H1 (cell line): ENCODE results near the gene HACD2. TPM values are rescaled to one million over a fixed set of nuclear protein-coding genes. Genes with fewer than 3 reads are reported as not detected.

ENCODE experiments used
- CTCF ChIA-PET: fragments of 300-600 bp; sonication (Branson Sonifier 250); formaldehyde crosslinking; loops from one replicate; lab custom pipeline; 2021; ENCODE audit not compliant: partially characterized antibody; lab: Charles Lee
- POLR2A ChIA-PET: fragments of 300-600 bp; sonication (Branson Sonifier 250); formaldehyde crosslinking; loops from one replicate; lab custom pipeline; 2021; ENCODE audit warnings: inconsistent platforms; ENCODE audit not compliant: partially characterized antibody; lab: Charles Lee
- DNase-seq, 2 experiments: peaks; one replicate each; pipeline versions ENCODE4 v3.0.0 to v3.0.0-alpha.2; 2010 to 2022; ENCODE audit warnings: low spot score in 2 of 2, low read depth in 1 of 2, mixed read lengths in 1 of 2
- FAIRE-seq: peaks from 2 replicates; lab custom pipeline; 2011; peaks lifted over from hg19 to GRCh38; lab: Jason Lieb, UNC
- H2AFZ ChIP-seq: 2 replicates; pipeline ENCODE4 v1.8.1; 2012; ENCODE audit warnings: low read length, inconsistent platforms
- H2AK5ac ChIP-seq: 2 replicates; pipeline ENCODE4 v1.6.1; 2013; ENCODE audit warnings: low read depth, low read length
- H2BK120ac ChIP-seq: replicated peaks from 2 replicates; pipeline ENCODE3; 2013; ENCODE audit warnings: low read depth, low read length, inconsistent platforms
- H2BK12ac ChIP-seq: 2 replicates; pipeline ENCODE4 v1.6.1; 2013; ENCODE audit warnings: low read depth, low read length
- H2BK15ac ChIP-seq: 2 replicates; pipeline ENCODE4 v1.6.1; 2013; ENCODE audit warnings: low read length
- H2BK20ac ChIP-seq: 2 replicates; pipeline ENCODE4 v1.6.1; 2013; ENCODE audit warnings: low read length
- H2BK5ac ChIP-seq: 2 replicates; pipeline ENCODE4 v1.6.1; 2013; ENCODE audit warnings: low read depth, low read length
- H3K14ac ChIP-seq: 2 replicates; pipeline ENCODE4 v1.6.1; 2013; ENCODE audit warnings: inconsistent platforms; ENCODE audit not compliant: insufficient read length
- H3K18ac ChIP-seq: 2 replicates; pipeline ENCODE4 v1.6.1; 2013; ENCODE audit warnings: low read length; ENCODE audit errors: extremely low read depth
- H3K23ac ChIP-seq: 2 replicates; pipeline ENCODE4 v1.6.1; 2013; ENCODE audit warnings: inconsistent platforms; ENCODE audit not compliant: insufficient read length
- H3K23me2 ChIP-seq: 2 replicates; pipeline ENCODE4 v1.6.1; 2013; ENCODE audit warnings: low read depth, low read length
- H3K27ac ChIP-seq: 2 replicates; pipeline ENCODE4 v1.6.1; 2011; ENCODE audit warnings: low read depth, low read length, inconsistent platforms
- H3K27me3 ChIP-seq, 4 experiments: replicated peaks in 1 of 4; 1 replicate in 1 of 4; 2 replicates in 3 of 4; pipeline versions ENCODE4 v1.6.1 to v1.8.1; 2011 to 2013; ENCODE audit warnings: low read length in 3 of 4, mild to moderate bottlenecking in 3 of 4, inconsistent platforms in 2 of 4, mixed read lengths in 2 of 4, moderate library complexity in 1 of 4; ENCODE audit not compliant: control insufficient read depth in 3 of 4, insufficient read depth in 3 of 4; ENCODE audit errors: extremely low read depth in 1 of 4
- H3K36me3 ChIP-seq, 4 experiments: 2 replicates each; pipeline versions ENCODE4 v1.6.1 to v1.8.1; 2011 to 2013; ENCODE audit warnings: mild to moderate bottlenecking in 4 of 4, low read length in 3 of 4, moderate library complexity in 2 of 4, control low read depth in 1 of 4, inconsistent platforms in 1 of 4; ENCODE audit not compliant: insufficient read depth in 4 of 4, control insufficient read depth in 2 of 4
- H3K4ac ChIP-seq: replicated peaks from 2 replicates; pipeline ENCODE3; 2013; ENCODE audit warnings: low read length, low read depth, mixed read lengths, inconsistent platforms; ENCODE audit not compliant: insufficient read length
- H3K4me1 ChIP-seq, 4 experiments: replicated peaks in 1 of 4; 1 replicate in 1 of 4; 2 replicates in 3 of 4; pipeline versions ENCODE4 v1.6.1 to v1.8.1; 2011 to 2013; ENCODE audit warnings: low read length in 3 of 4, inconsistent platforms in 2 of 4, mixed read lengths in 1 of 4; ENCODE audit not compliant: insufficient read depth in 4 of 4, control insufficient read depth in 3 of 4
- H3K4me2 ChIP-seq, 2 experiments: 2 replicates each; pipeline versions ENCODE4 v1.6.1 to v1.8.1; 2011 to 2013; ENCODE audit warnings: low read depth in 2 of 2, low read length in 2 of 2, control low read depth in 1 of 2, inconsistent platforms in 1 of 2, mild to moderate bottlenecking in 1 of 2; ENCODE audit not compliant: insufficient read depth in 1 of 2
- H3K4me3 ChIP-seq, 4 experiments: fragments of 200-600, 300-600 bp in 1 of 4; sonication (generic), shearing (Covaris generic), sonication (Bioruptor Twin) in 1 of 4; 2 replicates each; pipeline versions ENCODE4 v1.5.1 to v1.8.1; 2011 to 2016; ENCODE audit warnings: low read length in 4 of 4, low read depth in 3 of 4, control low read depth in 2 of 4, inconsistent platforms in 2 of 4, mild to moderate bottlenecking in 2 of 4, mixed read lengths in 1 of 4, moderate library complexity in 1 of 4; ENCODE audit not compliant: insufficient read depth in 2 of 4; ENCODE audit errors: extremely low read depth in 1 of 4
- H3K56ac ChIP-seq: replicated peaks from 2 replicates; pipeline ENCODE3; 2013; ENCODE audit warnings: low read depth, mild to moderate bottlenecking, mixed read lengths, low read length, inconsistent platforms; ENCODE audit not compliant: insufficient read length
- H3K79me1 ChIP-seq: 2 replicates; pipeline ENCODE4 v1.6.1; 2013; ENCODE audit warnings: low read depth, low read length, control low read depth
- H3K79me2 ChIP-seq, 2 experiments: 2 replicates each; pipeline versions ENCODE4 v1.6.1 to v1.8.1; 2012 to 2013; ENCODE audit warnings: low read length in 2 of 2, mild to moderate bottlenecking in 2 of 2, inconsistent platforms in 1 of 2; ENCODE audit not compliant: insufficient read depth in 2 of 2, control insufficient read depth in 1 of 2
- H3K9ac ChIP-seq, 4 experiments: replicated peaks in 1 of 4; 1 replicate in 1 of 4; 2 replicates in 3 of 4; pipeline versions ENCODE4 v1.6.1 to v1.8.1; 2011 to 2013; ENCODE audit warnings: low read depth in 3 of 4, low read length in 3 of 4, control low read depth in 2 of 4, mild to moderate bottlenecking in 2 of 4, moderate library complexity in 2 of 4, inconsistent platforms in 1 of 4; ENCODE audit errors: extremely low read depth in 1 of 4
- H3K9me3 ChIP-seq, 2 experiments: 2 replicates each; pipeline versions ENCODE4 v1.6.1 to v1.8.1; 2012 to 2013; ENCODE audit warnings: mild to moderate bottlenecking in 2 of 2, moderate library complexity in 2 of 2, control low read depth in 1 of 2, inconsistent platforms in 1 of 2, low read depth in 1 of 2, low read length in 1 of 2, mixed read lengths in 1 of 2; ENCODE audit not compliant: insufficient read depth in 2 of 2
- H4K20me1 ChIP-seq, 2 experiments: replicated peaks in 1 of 2; 2 replicates each; pipeline versions ENCODE3 to v1.8.1; 2011 to 2013; ENCODE audit warnings: inconsistent platforms in 2 of 2, low read length in 2 of 2, mild to moderate bottlenecking in 1 of 2; ENCODE audit not compliant: insufficient read depth in 2 of 2, control insufficient read depth in 1 of 2
- H4K5ac ChIP-seq: 2 replicates; pipeline ENCODE4 v1.6.1; 2013; ENCODE audit warnings: low read length, low read depth, mixed read lengths, inconsistent platforms; ENCODE audit not compliant: insufficient read length
- H4K8ac ChIP-seq: 2 replicates; pipeline ENCODE4 v1.8.0; 2013; ENCODE audit warnings: mild to moderate bottlenecking, moderate library complexity, low read length, inconsistent platforms; ENCODE audit not compliant: insufficient read depth; ENCODE audit errors: extremely low read depth
- H4K91ac ChIP-seq: replicated peaks from 2 replicates; pipeline ENCODE3; 2013; ENCODE audit warnings: low read length, mixed read lengths, inconsistent platforms; ENCODE audit not compliant: insufficient read length
- CHD1 ChIP-seq: IDR thresholded peaks from 2 replicates; pipeline ENCODE4 v1.6.1; 2012; ENCODE audit warnings: low read depth, low read length, improper control_type of control experiment
- CHD2 ChIP-seq: IDR thresholded peaks from 2 replicates; pipeline ENCODE4 v1.6.1; 2012; ENCODE audit warnings: low read length, improper control_type of control experiment
- CTBP2 ChIP-seq: IDR thresholded peaks from 2 replicates; pipeline ENCODE4 v1.7.0; 2011; ENCODE audit warnings: borderline replicate concordance, mild to moderate bottlenecking, moderate library complexity, mixed read lengths, low read length; ENCODE audit not compliant: insufficient read depth, insufficient read length
- KDM4A ChIP-seq: IDR thresholded peaks from one replicate; pipeline ENCODE4 v1.7.1; 2012; ENCODE audit warnings: low read depth, mild to moderate bottlenecking, moderate library complexity, low read length, inconsistent platforms; ENCODE audit not compliant: severe bottlenecking
- SIRT6 ChIP-seq: IDR thresholded peaks from one replicate; pipeline ENCODE4 v1.7.1; 2012; ENCODE audit warnings: low read length, inconsistent platforms
- WGBS, 2 experiments: shearing (Covaris generic) in 1 of 2; methylation state at CpG; one replicate each; pipeline versions ENCODE4 v1.1.6 to v1.1.7; 2013 to 2015; ENCODE audit warnings: low lambda C conversion rate in 2 of 2, mixed read lengths in 2 of 2, inconsistent platforms in 1 of 2, low coverage in 1 of 2, missing lambda C conversion rate in 1 of 2; ENCODE audit not compliant: insufficient replicate concordance in 2 of 2, insufficient coverage in 1 of 2, insufficient read length in 1 of 2; ENCODE audit errors: extremely low coverage in 1 of 2, missing lambda C conversion rate in 1 of 2; 5-methylcytosine and 5-hydroxymethylcytosine counted together
- polyA plus RNA-seq, 7 experiments: library from polyadenylated mRNA; depleted of rRNA in 3 of 7; stranded (reverse) in 5 of 7; unstranded in 2 of 7; fragments of >200 nt in 5 of 7; fragments of 200-250 nt in 2 of 7; gene quantifications; 1 replicate in 5 of 7; 2 replicates in 1 of 7; 4 replicates in 1 of 7; pipeline versions ENCODE4 v1.2.1 to v1.2.3, GENCODE V29; 2011 to 2013; ENCODE audit warnings: missing spikeins in 2 of 7, mixed read lengths in 2 of 7
- total RNA-seq: library from RNA; stranded (reverse); fragmentation: NEBNext Ultra II Directional; extraction: Animal tissue kit (Norgen Biotek cat#: 25700); gene quantifications from 2 replicates; pipeline ENCODE4 v1.2.1, GENCODE V29; 2021

Gene HACD2
- total and polyA plus RNA-seq, 2 of the 8 experiments (the other 6 are each of a cell fraction or from before 2014, with no cell fraction given): 24.9 to 31.2 TPM

DNA sequence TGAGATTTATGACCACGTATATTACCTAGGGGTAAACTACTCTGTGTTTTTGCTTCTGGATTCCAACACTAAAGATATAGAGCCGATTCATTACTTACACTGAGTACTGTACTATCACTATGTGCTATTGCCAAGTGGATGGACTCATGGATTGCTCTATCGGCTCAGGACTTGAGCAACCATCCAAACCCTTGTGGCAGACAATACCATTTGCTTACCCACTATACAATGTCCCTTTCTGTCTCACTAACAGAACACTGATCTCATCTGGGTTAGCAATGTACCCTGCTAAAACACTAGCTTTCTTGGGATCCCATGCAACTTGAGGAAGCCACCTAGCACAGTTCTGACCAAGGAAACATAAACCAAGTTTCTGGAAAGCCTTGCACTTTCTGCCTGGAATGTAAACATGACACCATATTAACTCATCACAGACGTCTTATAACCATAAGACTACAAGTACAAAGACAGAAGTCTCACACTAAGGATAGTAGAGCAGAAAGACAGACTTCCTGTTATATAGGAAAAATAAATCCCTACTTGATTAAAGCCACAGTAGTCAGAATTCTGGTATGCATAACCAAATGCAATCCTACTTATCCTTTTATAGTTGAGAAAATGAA lies 38.6 kb downstream of the HACD2 start:
- no peak overlapping the region for H4K5ac ChIP-seq
- no peak overlapping the region for H2BK12ac ChIP-seq
- H3K4me1 ChIP-seq: no peaks in the 10 kb centered on the region
- POLR2A ChIA-PET: no interaction called here
- H3K23me2 ChIP-seq: no peaks in the 10 kb centered on the region
- H3K9ac ChIP-seq: no peak overlapping the region
- 92% methylated on average over 4 of the region's 4 CpGs; no CpG with 5 or more reads in 1 of the 2 experiments for WGBS, 2 experiments
- H3K9me3 ChIP-seq: no peaks in the 10 kb centered on the region
- no peak overlapping the region for H2BK120ac ChIP-seq
- no peak overlapping the region for H3K4me2 ChIP-seq
- no peak overlapping the region for H3K14ac ChIP-seq
- no peaks in the 10 kb centered on the region for H4K20me1 ChIP-seq
- H2AK5ac ChIP-seq: no peak overlapping the region
- no peak overlapping the region for H2BK20ac ChIP-seq
- TF ChIP-seq KDM4A (no peak), CTBP2 (no peak), CHD2 (no peak), SIRT6 (no peak), CHD1 (no peak)
- TF ChIP-seq, all 59 proteins: peak for 0
- no peak overlapping the region for H3K23ac ChIP-seq
- no peak for FAIRE-seq
- no peak overlapping the region for H3K4ac ChIP-seq
- H3K27me3 ChIP-seq: no peaks in the 10 kb centered on the region
- no peaks in the 10 kb centered on the region; a peak in 1 of 8 replicates for H3K36me3 ChIP-seq
- no peaks in the 10 kb centered on the region for H3K79me2 ChIP-seq
- no peaks in the 10 kb centered on the region for H3K79me1 ChIP-seq
- H4K91ac ChIP-seq: no peak overlapping the region
- no peak overlapping the region for H3K27ac ChIP-seq
- H2BK5ac ChIP-seq: no peak overlapping the region
- H2AFZ ChIP-seq: no peak overlapping the region
- H3K56ac ChIP-seq: no peak overlapping the region
- CTCF ChIA-PET: interaction anchor here (3.3 kb wide), 1 partner anchor 13 kb away, joined by 23 read pairs; no protein-coding TSS in a partner anchor
- no peak overlapping the region for H2BK15ac ChIP-seq
- no peak overlapping the region for H3K18ac ChIP-seq
- H3K4me3 ChIP-seq: no peak overlapping the region
- no peak overlapping the region for H4K8ac ChIP-seq
- DNase-seq: no peak
